Naive B cell (primary cell): ENCODE data around the gene CYB5A. TPM values are rescaled to one million over a fixed set of nuclear protein-coding genes. Genes with fewer than 3 reads are reported as not detected.

Source experiments
- ATAC-seq, 2 donors: fragments of 150-1000 bp; cut with Tn5 transposase; 2 replicates each; pipeline ENCODE4 v1.10.0; 2021; ENCODE audit warnings: low read depth in 2 of 2, mild to moderate bottlenecking in 2 of 2, moderate library complexity in 2 of 2
- DNase-seq: peaks from one replicate; pipeline ENCODE4 v3.0.0; 2022
- H3K27ac Mint-ChIP-seq, 6 donors: one replicate each; pipeline ENCODE4 v1.8.0; 2020 to 2022; ENCODE audit warnings: mild to moderate bottlenecking in 6 of 6, mixed read lengths in 6 of 6, moderate library complexity in 5 of 6, inconsistent platforms in 2 of 6
- H3K27me3 Mint-ChIP-seq, 3 donors: one replicate each; pipeline ENCODE4 v1.8.0; 2021 to 2022; ENCODE audit warnings: mixed read lengths in 3 of 3, mild to moderate bottlenecking in 1 of 3
- H3K36me3 Mint-ChIP-seq, 2 donors: one replicate each; pipeline ENCODE4 v1.8.0; 2020 to 2022; ENCODE audit warnings: mixed read lengths in 2 of 2, inconsistent platforms in 1 of 2, mild to moderate bottlenecking in 1 of 2
- H3K4me1 Mint-ChIP-seq, 3 donors: one replicate each; pipeline ENCODE4 v1.8.0; 2020 to 2022; ENCODE audit warnings: mixed read lengths in 3 of 3, inconsistent platforms in 1 of 3, mild to moderate bottlenecking in 1 of 3, moderate library complexity in 1 of 3
- H3K4me3 Mint-ChIP-seq, 8 donors: one replicate each; pipeline ENCODE4 v1.8.0; 2020 to 2022; ENCODE audit warnings: mild to moderate bottlenecking in 8 of 8, mixed read lengths in 8 of 8, moderate library complexity in 8 of 8, inconsistent platforms in 2 of 8
- H3K9me3 Mint-ChIP-seq, 7 donors: one replicate each; pipeline ENCODE4 v1.8.0; 2020 to 2022; ENCODE audit warnings: mixed read lengths in 7 of 7, mild to moderate bottlenecking in 5 of 7, inconsistent platforms in 2 of 7, moderate library complexity in 1 of 7
- polyA plus RNA-seq, 6 donors: library from polyadenylated mRNA; unstranded; fragments of 300-500 nt; fragmentation: Illumina TruSeq; gene quantifications; one replicate each; pipeline ENCODE4 v1.2.3, GENCODE V29; 2021; ENCODE audit warnings: low read depth in 6 of 6

Gene CYB5A
- polyA plus RNA-seq, 6 donors from 2014 or later: 64.2 to 214 (median 151) TPM

GRCh38 chr18:74226156-74226555, 65.6 kb downstream of the CYB5A start:
- no peak for ATAC-seq
- Mint-ChIP-seq H3K36me3 (no peaks in the 10 kb centered on the region), H3K4me1 (peaks cover 0 to 9% (median 0%) of the 10 kb centered on the region in 3 donors)

GRCh38 chr18:74225193-74225840, 66.4 kb downstream of the CYB5A start:
- no peak overlapping the region for H3K27ac Mint-ChIP-seq
- H3K4me1 Mint-ChIP-seq: peaks cover 0 to 8% (median 0%) of the 10 kb centered on the region in 3 donors
- no peak overlapping the region for H3K4me3 Mint-ChIP-seq
- DNase-seq: no peak
- H3K9me3 Mint-ChIP-seq: no peaks in the 10 kb centered on the region
- peaks cover 9 to 24% (median 23%) of the 10 kb centered on the region in 3 donors for H3K27me3 Mint-ChIP-seq
- H3K36me3 Mint-ChIP-seq: no peaks in the 10 kb centered on the region
- ATAC-seq: no peak

More at GRCh38 chr18:74226156-74226555, 65.6 kb downstream of the CYB5A start:
- H3K9me3 Mint-ChIP-seq: no peaks in the 10 kb centered on the region
- H3K27ac Mint-ChIP-seq: no peak overlapping the region
- peaks cover 9 to 24% (median 23%) of the 10 kb centered on the region in 3 donors for H3K27me3 Mint-ChIP-seq
- no peak overlapping the region for H3K4me3 Mint-ChIP-seq
- DNase-seq: no peak

- DNase-seq (no peak), ATAC-seq (no peak)
- no peak overlapping the region for H3K27ac Mint-ChIP-seq
- H3K27me3 Mint-ChIP-seq: peaks cover 9 to 23% (median 19%) of the 10 kb centered on the region in 3 donors
- H3K36me3 Mint-ChIP-seq: no peaks in the 10 kb centered on the region
- peaks cover 0 to 3% (median 0%) of the 10 kb centered on the region in 3 donors for H3K4me1 Mint-ChIP-seq
- H3K4me3 Mint-ChIP-seq: no peak overlapping the region
- no peaks in the 10 kb centered on the region for H3K9me3 Mint-ChIP-seq
Measured at GRCh38 chr18:74222710-74223494, 68.9 kb downstream of the CYB5A start.

GRCh38 chr18:74221081-74221480, 70.7 kb downstream of the CYB5A start:
- H3K27ac Mint-ChIP-seq: no peak overlapping the region
- no peaks in the 10 kb centered on the region for H3K4me1 Mint-ChIP-seq
- no peak for DNase-seq
- H3K36me3 Mint-ChIP-seq: no peaks in the 10 kb centered on the region
- ATAC-seq: no peak
- H3K4me3 Mint-ChIP-seq: no peak overlapping the region
- peaks cover 9 to 15% (median 12%) of the 10 kb centered on the region in 3 donors for H3K27me3 Mint-ChIP-seq
- H3K9me3 Mint-ChIP-seq: no peaks in the 10 kb centered on the region

- H3K4me1 Mint-ChIP-seq: no peaks in the 10 kb centered on the region
- H3K36me3 Mint-ChIP-seq: no peaks in the 10 kb centered on the region
- H3K9me3 Mint-ChIP-seq: no peaks in the 10 kb centered on the region
- no peak overlapping the region for H3K27ac Mint-ChIP-seq
- peaks cover 9 to 20% (median 19%) of the 10 kb centered on the region in 3 donors for H3K27me3 Mint-ChIP-seq
- DNase-seq (no peak), ATAC-seq (no peak)
- H3K4me3 Mint-ChIP-seq: no peak overlapping the region
Measured at GRCh38 chr18:74219056-74219455, 72.7 kb downstream of the CYB5A start.

- H3K9me3 Mint-ChIP-seq: no peaks in the 10 kb centered on the region
- H3K4me1 Mint-ChIP-seq: no peaks in the 10 kb centered on the region
- DNase-seq (no peak), ATAC-seq (no peak)
- H3K36me3 Mint-ChIP-seq: no peaks in the 10 kb centered on the region
- H3K4me3 Mint-ChIP-seq: no peak overlapping the region
- peaks cover 4 to 31% (median 23%) of the 10 kb centered on the region in 3 donors for H3K27me3 Mint-ChIP-seq
- H3K27ac Mint-ChIP-seq: no peak overlapping the region
Measured at GRCh38 chr18:74217476-74218143, 74.2 kb downstream of the CYB5A start.

- H3K36me3 Mint-ChIP-seq: no peaks in the 10 kb centered on the region
- no peak for ATAC-seq
- no peak for DNase-seq
- H3K9me3 Mint-ChIP-seq: no peaks in the 10 kb centered on the region
- H3K4me1 Mint-ChIP-seq: no peaks in the 10 kb centered on the region
- no peak overlapping the region for H3K27ac Mint-ChIP-seq
- H3K4me3 Mint-ChIP-seq: no peak overlapping the region
- H3K27me3 Mint-ChIP-seq: peaks cover 4 to 31% (median 23%) of the 10 kb centered on the region in 3 donors
Measured at GRCh38 chr18:74216661-74217110, 75.1 kb downstream of the CYB5A start.

GRCh38 chr18:74215863-74216262, 75.9 kb downstream of the CYB5A start:
- Mint-ChIP-seq H3K27me3 (peaks cover 4 to 31% (median 23%) of the 10 kb centered on the region in 3 donors), H3K4me1 (no peaks in the 10 kb centered on the region), H3K36me3 (no peaks in the 10 kb centered on the region), H3K27ac (no peak overlapping the region), H3K4me3 (no peak overlapping the region), H3K9me3 (peaks cover 0 to 2% (median 0%) of the 10 kb centered on the region in 7 donors)
- ATAC-seq: no peak
- no peak for DNase-seq

GRCh38 chr18:74213429-74213828, 78.3 kb downstream of the CYB5A start:
- no peak for ATAC-seq
- no peaks in the 10 kb centered on the region for H3K4me1 Mint-ChIP-seq
- no peak overlapping the region for H3K4me3 Mint-ChIP-seq
- H3K27me3 Mint-ChIP-seq: peaks cover 4 to 31% (median 23%) of the 10 kb centered on the region in 3 donors
- no peak overlapping the region for H3K27ac Mint-ChIP-seq
- H3K36me3 Mint-ChIP-seq: no peaks in the 10 kb centered on the region
- DNase-seq: no peak
- peaks cover 0 to 2% (median 0%) of the 10 kb centered on the region in 7 donors for H3K9me3 Mint-ChIP-seq

- no peaks in the 10 kb centered on the region for H3K36me3 Mint-ChIP-seq
- peaks cover 0 to 3% (median 0%) of the 10 kb centered on the region in 3 donors for H3K4me1 Mint-ChIP-seq
- ATAC-seq (no peak), DNase-seq (no peak)
- H3K27me3 Mint-ChIP-seq: peaks cover 0 to 6% (median 0%) of the 10 kb centered on the region in 3 donors
- no peaks in the 10 kb centered on the region for H3K9me3 Mint-ChIP-seq
- peak overlapping the region in 1 of 6 donors; percentile 27 for H3K27ac Mint-ChIP-seq
- no peak overlapping the region for H3K4me3 Mint-ChIP-seq
Measured at GRCh38 chr18:74204526-74205152, 87.1 kb downstream of the CYB5A start.

- Mint-ChIP-seq H3K9me3 (no peaks in the 10 kb centered on the region), H3K27ac (peak overlapping the region in 1 of 6 donors; percentile 59)
- no peak for ATAC-seq
Measured at GRCh38 chr18:74203811-74204210, 88.0 kb downstream of the CYB5A start.

More at GRCh38 chr18:74203811-74204210, 88.0 kb downstream of the CYB5A start:
- H3K36me3 Mint-ChIP-seq: no peaks in the 10 kb centered on the region
- peaks cover 0 to 6% (median 0%) of the 10 kb centered on the region in 3 donors for H3K27me3 Mint-ChIP-seq
- DNase-seq: no peak
- no peak overlapping the region for H3K4me3 Mint-ChIP-seq
- H3K4me1 Mint-ChIP-seq: peaks cover 0 to 4% (median 0%) of the 10 kb centered on the region in 3 donors
